Keratinocyte (primary cell): ENCODE data around the gene PMIS2. TPM values are rescaled to one million over a fixed set of nuclear protein-coding genes. Genes with fewer than 3 reads are reported as not detected.
A peak's percentile ranks its signal among the peaks of the same experiment; 100 is the strongest.

ENCODE experiments used
- DNase-seq: peaks from one replicate; pipeline ENCODE4 v3.0.0-alpha.2; 2011; ENCODE audit warnings: low read depth, missing footprints, low spot score
- FAIRE-seq: peaks from 2 replicates; lab custom pipeline; 2011; peaks lifted over from hg19 to GRCh38; lab: Jason Lieb, UNC
- H2AFZ ChIP-seq: 2 replicates; pipeline ENCODE4 v1.6.0; 2012; ENCODE audit warnings: low read length, control low read depth, inconsistent platforms; ENCODE audit not compliant: control insufficient read depth
- H3K27ac ChIP-seq: 2 replicates; pipeline ENCODE4 v1.5.1; 2011; ENCODE audit warnings: low read length; ENCODE audit not compliant: control insufficient read depth, insufficient read depth
- H3K27me3 ChIP-seq: 3 replicates; pipeline ENCODE4 v1.6.0; 2011; ENCODE audit warnings: low read length; ENCODE audit not compliant: control insufficient read depth, insufficient read depth; ENCODE audit errors: extremely low read depth
- H3K36me3 ChIP-seq, 2 experiments: 2 replicates in 1 of 2; 3 replicates in 1 of 2; pipeline ENCODE4 v1.5.1; 2011; ENCODE audit warnings: low read length in 2 of 2, mild to moderate bottlenecking in 1 of 2; ENCODE audit not compliant: control insufficient read depth in 2 of 2, insufficient read depth in 2 of 2; ENCODE audit errors: extremely low read depth in 1 of 2
- H3K4me1 ChIP-seq: 3 replicates; pipeline ENCODE4 v1.5.1; 2011; ENCODE audit warnings: low read length; ENCODE audit not compliant: control insufficient read depth, insufficient read depth; ENCODE audit errors: extremely low read depth
- H3K4me2 ChIP-seq: 3 replicates; pipeline ENCODE4 v1.6.0; 2011; ENCODE audit warnings: low read depth, low read length; ENCODE audit not compliant: control insufficient read depth, insufficient read depth; ENCODE audit errors: extremely low read depth
- H3K4me3 ChIP-seq, 3 experiments: fragments of 200-600 bp in 1 of 3; sonication (generic) in 1 of 3; 2 replicates in 2 of 3; 3 replicates in 1 of 3; pipeline ENCODE4 v1.5.1; 2011 to 2016; ENCODE audit warnings: low read length in 3 of 3, mild to moderate bottlenecking in 3 of 3, control low read depth in 2 of 3, inconsistent platforms in 1 of 3, low read depth in 1 of 3, mixed read lengths in 1 of 3, mixed run types in 1 of 3, moderate library complexity in 1 of 3; ENCODE audit not compliant: control insufficient read depth in 2 of 3, insufficient read depth in 2 of 3; ENCODE audit errors: extremely low read depth in 1 of 3
- H3K79me2 ChIP-seq: 2 replicates; pipeline ENCODE4 v1.6.0; 2012; ENCODE audit warnings: low read length; ENCODE audit not compliant: control insufficient read depth, insufficient read depth
- H3K9ac ChIP-seq: 3 replicates; pipeline ENCODE4 v1.6.0; 2011; ENCODE audit warnings: low read length; ENCODE audit not compliant: control insufficient read depth, insufficient read depth; ENCODE audit errors: extremely low read depth
- H3K9me1 ChIP-seq: 3 replicates; pipeline ENCODE4 v1.6.0; 2011; ENCODE audit warnings: low read length; ENCODE audit not compliant: control insufficient read depth, insufficient read depth; ENCODE audit errors: extremely low read depth
- H3K9me3 ChIP-seq: 2 replicates; pipeline ENCODE4 v1.5.1; 2012; ENCODE audit warnings: low read depth, low read length; ENCODE audit not compliant: control insufficient read depth
- H4K20me1 ChIP-seq: 3 replicates; pipeline ENCODE4 v1.6.0; 2011; ENCODE audit warnings: low read length; ENCODE audit not compliant: control insufficient read depth, insufficient read depth; ENCODE audit errors: extremely low read depth
- EZH2 ChIP-seq: IDR thresholded peaks from one replicate; pipeline ENCODE4 v1.6.1; 2012; ENCODE audit warnings: inconsistent platforms, mild to moderate bottlenecking, low read length, moderate library complexity
- dilution Hi-C: fragments of 300-500 bp; cut with MboI; formaldehyde crosslinking; loops from one replicate; pipeline ENCODE4 v1.7.0; 2020; ENCODE audit warnings: low sequenced_read_pairs; ENCODE audit not compliant: extremely low pct_ligation_motif_present
- polyA plus RNA-seq, 5 experiments: library from polyadenylated mRNA; depleted of rRNA in 3 of 5; stranded (reverse) in 3 of 5; stranded (forward) in 1 of 5; unstranded in 1 of 5; fragments of >200 nt; gene quantifications; 1 replicate in 1 of 5; 2 replicates in 3 of 5; 3 replicates in 1 of 5; pipeline versions ENCODE4 v1.2.1 to v1.2.3, GENCODE V29; 2011 to 2012; ENCODE audit warnings: missing spikeins in 2 of 5, low read depth in 1 of 5, low replicate concordance in 1 of 5
- TF ChIP-seq, protein P1 (sequence below), 3 experiments: IDR thresholded peaks in 1 of 3; conservative IDR thresholded peaks in 1 of 3; optimal IDR thresholded peaks in 1 of 3; 2 replicates in 2 of 3; 3 replicates in 1 of 3; pipeline versions ENCODE3 to v1.5.1; 2011; ENCODE audit warnings: low read length in 3 of 3, mild to moderate bottlenecking in 3 of 3, moderate library complexity in 2 of 3, control low read depth in 1 of 3, inconsistent platforms in 1 of 3; ENCODE audit not compliant: insufficient read depth in 2 of 3; ENCODE audit errors: extremely low read depth in 1 of 3

The PMIS2 gene
- polyA plus RNA-seq, 1 donor (not counting 4 experiments of a cell fraction or from before 2014, with no cell fraction given), result not detected

DNA sequence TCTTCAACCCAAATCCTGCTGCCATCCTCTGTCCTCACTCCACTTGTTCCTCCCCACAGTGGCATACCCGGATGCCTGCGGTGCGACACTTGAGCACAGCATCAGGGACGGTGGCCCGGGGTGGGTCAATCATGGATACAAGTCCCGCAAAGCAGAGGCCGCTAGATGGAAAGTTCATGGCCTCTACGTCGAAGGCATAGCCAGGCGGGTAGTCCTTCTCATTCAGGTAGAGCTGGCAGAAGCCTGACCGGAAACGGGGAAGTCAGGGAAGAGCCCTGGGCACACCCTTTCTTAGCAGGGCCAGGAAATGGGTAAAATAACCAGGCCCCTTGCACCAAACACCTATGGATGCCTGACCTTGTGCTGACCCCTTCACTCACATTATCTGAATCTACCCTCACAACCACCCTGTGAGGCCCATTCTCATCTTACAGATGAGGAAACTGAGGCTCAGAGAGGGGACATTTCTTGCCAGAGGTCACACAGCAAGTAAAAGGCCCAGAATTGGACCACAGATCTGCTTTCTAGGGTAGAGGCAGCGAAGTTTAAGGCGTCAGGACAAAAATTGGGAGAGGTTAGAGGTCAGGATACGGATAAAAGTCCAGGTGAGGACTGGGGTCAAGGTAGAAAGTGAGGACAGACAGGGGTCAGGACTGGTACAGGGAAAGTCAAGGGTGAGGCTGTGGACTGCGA is 29.0 kb upstream of the PMIS2 start:
- TF ChIP-seq, protein P1, sequence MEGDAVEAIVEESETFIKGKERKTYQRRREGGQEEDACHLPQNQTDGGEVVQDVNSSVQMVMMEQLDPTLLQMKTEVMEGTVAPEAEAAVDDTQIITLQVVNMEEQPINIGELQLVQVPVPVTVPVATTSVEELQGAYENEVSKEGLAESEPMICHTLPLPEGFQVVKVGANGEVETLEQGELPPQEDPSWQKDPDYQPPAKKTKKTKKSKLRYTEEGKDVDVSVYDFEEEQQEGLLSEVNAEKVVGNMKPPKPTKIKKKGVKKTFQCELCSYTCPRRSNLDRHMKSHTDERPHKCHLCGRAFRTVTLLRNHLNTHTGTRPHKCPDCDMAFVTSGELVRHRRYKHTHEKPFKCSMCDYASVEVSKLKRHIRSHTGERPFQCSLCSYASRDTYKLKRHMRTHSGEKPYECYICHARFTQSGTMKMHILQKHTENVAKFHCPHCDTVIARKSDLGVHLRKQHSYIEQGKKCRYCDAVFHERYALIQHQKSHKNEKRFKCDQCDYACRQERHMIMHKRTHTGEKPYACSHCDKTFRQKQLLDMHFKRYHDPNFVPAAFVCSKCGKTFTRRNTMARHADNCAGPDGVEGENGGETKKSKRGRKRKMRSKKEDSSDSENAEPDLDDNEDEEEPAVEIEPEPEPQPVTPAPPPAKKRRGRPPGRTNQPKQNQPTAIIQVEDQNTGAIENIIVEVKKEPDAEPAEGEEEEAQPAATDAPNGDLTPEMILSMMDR (optimal IDR thresholded peaks at IDR 0.05 in 1 of 3, IDR thresholded peaks at IDR 0.05 in 1 of 3, conservative IDR thresholded peaks at IDR 0.05 in 1 of 3; ENCODE audit: extremely low read depth in 1 of 3, insufficient read depth in 2 of 3, low read length in 3 of 3), result no peak
- no peak for TF ChIP-seq EZH2
- Histone ChIP-seq H3K9me3 (no peaks in the 10 kb centered on the region), H3K4me1 (no peaks in the 10 kb centered on the region), H3K9me1 (no peaks in the 10 kb centered on the region), H3K4me2 (no peak overlapping the region), H3K9ac (no peak overlapping the region), H3K79me2 (no peaks in the 10 kb centered on the region), H2AFZ (no peak overlapping the region), H3K27ac (no peak overlapping the region), H3K27me3 (peaks cover 23% of the 10 kb centered on the region), H4K20me1 (no peaks in the 10 kb centered on the region), H3K36me3 (no peaks in the 10 kb centered on the region), H3K4me3 (no peak overlapping the region)
- dilution Hi-C loops, result loop anchor here (5.0 kb wide), 1 partner anchor 50 kb away; no protein-coding TSS in a partner anchor
- FAIRE-seq (no peak), DNase-seq (no peak)

DNA sequence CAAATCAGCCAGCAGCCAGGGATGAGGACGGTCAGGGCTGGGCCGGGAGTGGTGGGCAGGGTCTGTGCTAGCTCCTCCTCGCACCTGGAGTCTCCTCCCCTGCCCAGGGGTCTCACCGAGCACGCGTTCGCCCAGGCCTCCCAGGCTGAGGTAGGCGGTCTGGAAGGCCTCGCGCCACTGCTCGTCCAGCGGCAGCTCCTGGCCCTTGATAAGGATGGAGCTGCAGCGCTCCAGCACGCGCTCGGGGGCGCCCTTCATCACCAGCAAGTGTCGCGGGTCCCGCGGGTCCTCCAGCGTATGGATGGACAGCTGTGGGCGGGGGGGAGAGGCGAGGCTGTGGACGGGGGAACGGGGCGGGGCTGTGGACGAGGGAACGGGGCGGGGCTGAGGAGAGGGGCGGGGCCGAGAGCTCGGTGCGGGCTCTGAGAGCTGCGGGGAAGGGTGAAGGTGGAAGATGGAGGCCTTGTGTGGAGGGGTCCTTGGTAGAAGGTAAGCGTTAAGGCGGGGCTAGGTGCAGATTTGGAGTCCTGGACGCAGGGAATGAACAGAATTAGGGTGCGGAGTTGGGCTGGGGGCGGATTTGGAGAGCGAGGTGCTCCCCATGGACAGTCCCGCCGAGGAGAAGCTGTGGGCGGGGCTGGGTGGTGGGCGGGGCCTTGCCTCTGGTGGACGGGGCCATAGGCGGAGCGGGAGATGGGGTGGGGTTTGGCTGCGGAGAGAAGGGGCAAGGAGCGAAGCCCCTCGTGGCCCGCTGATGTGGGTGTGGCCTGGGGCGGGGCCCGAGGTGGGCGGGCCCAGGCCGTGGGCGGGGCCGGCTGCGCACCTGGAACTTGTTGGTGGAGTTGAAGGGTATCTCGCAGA is 28.2 kb upstream of the PMIS2 start:
- Histone ChIP-seq H3K4me2 (peak overlapping the region; percentile 12), H3K27me3 (peaks cover 23% of the 10 kb centered on the region), H3K9ac (no peak overlapping the region), H3K9me3 (no peaks in the 10 kb centered on the region), H3K36me3 (no peaks in the 10 kb centered on the region), H3K9me1 (no peaks in the 10 kb centered on the region), H3K27ac (no peak overlapping the region), H2AFZ (peak overlapping the region; percentile 61), H3K4me3 (peak overlapping the region in 1 of 3 experiments; percentile 24), H4K20me1 (no peaks in the 10 kb centered on the region), H3K4me1 (no peaks in the 10 kb centered on the region), H3K79me2 (no peaks in the 10 kb centered on the region)
- DNase-seq (no peak), FAIRE-seq (no peak)
- dilution Hi-C loops, result loop anchor here (5.0 kb wide), 1 partner anchor 50 kb away; no protein-coding TSS in a partner anchor
- TF ChIP-seq EZH2, result no peak
- TF ChIP-seq, protein P1 (optimal IDR thresholded peaks at IDR 0.05 in 1 of 3, IDR thresholded peaks at IDR 0.05 in 1 of 3, conservative IDR thresholded peaks at IDR 0.05 in 1 of 3; ENCODE audit: extremely low read depth in 1 of 3, insufficient read depth in 2 of 3, low read length in 3 of 3), result no peak
